Measurements from ENCODE around the gene SAXO2.
"Not testable (repeated sequence)": the region's sequence is repeated elsewhere in the genome, so short reads cannot be mapped to it uniquely, and the experiment has no call there.

Gene SAXO2

GRCh38 chr15:82297546-82297945, 34.9 kb downstream of the SAXO2 start:
- no peak overlapping the region for H3K9ac ChIP-seq (ENCODE audit: low read length)
- no peaks in the 10 kb centered on the region for H3K36me3 ChIP-seq (ENCODE audit: control insufficient read depth, insufficient read depth, low read length)
- H3K4me1 ChIP-seq (ENCODE audit: control insufficient read depth, insufficient read depth, low read length), result no peaks in the 10 kb centered on the region
- no peak overlapping the region for H3K4me3 ChIP-seq (ENCODE audit: low read length)
- H3K27me3 ChIP-seq (ENCODE audit: control insufficient read depth, insufficient read depth, low read length), result no peaks in the 10 kb centered on the region
- no peak overlapping the region for H3K27ac ChIP-seq (ENCODE audit: low read depth, low read length)

GRCh38 chr15:82298032-82298431, 35.4 kb downstream of the SAXO2 start:
- Histone ChIP-seq H3K36me3 (ENCODE audit: control insufficient read depth, insufficient read depth, low read length) (no peaks in the 10 kb centered on the region), H3K4me1 (ENCODE audit: control insufficient read depth, insufficient read depth, low read length) (no peaks in the 10 kb centered on the region), H3K27me3 (ENCODE audit: control insufficient read depth, insufficient read depth, low read length) (no peaks in the 10 kb centered on the region), H3K9ac (ENCODE audit: low read length) (no peak overlapping the region), H3K4me3 (ENCODE audit: low read length) (no peak overlapping the region), H3K27ac (ENCODE audit: low read depth, low read length) (no peak overlapping the region)

GRCh38 chr15:82298520-82298919, 35.9 kb downstream of the SAXO2 start:
- H3K27me3 ChIP-seq (ENCODE audit: control insufficient read depth, insufficient read depth, low read length), result no peaks in the 10 kb centered on the region
- H3K27ac ChIP-seq (ENCODE audit: low read depth, low read length), result no peak overlapping the region
- no peak overlapping the region for H3K9ac ChIP-seq (ENCODE audit: low read length)
- H3K4me3 ChIP-seq (ENCODE audit: low read length), result no peak overlapping the region
- H3K4me1 ChIP-seq (ENCODE audit: control insufficient read depth, insufficient read depth, low read length), result no peaks in the 10 kb centered on the region
- H3K36me3 ChIP-seq (ENCODE audit: control insufficient read depth, insufficient read depth, low read length), result no peaks in the 10 kb centered on the region

- H3K27ac ChIP-seq (ENCODE audit: low read depth, low read length); H3K36me3 ChIP-seq (ENCODE audit: control insufficient read depth, insufficient read depth, low read length); H3K4me1 ChIP-seq (ENCODE audit: control insufficient read depth, insufficient read depth, low read length); H3K9ac ChIP-seq (ENCODE audit: low read length); H3K4me3 ChIP-seq (ENCODE audit: low read length); H3K27me3 ChIP-seq (ENCODE audit: control insufficient read depth, insufficient read depth, low read length): not testable (repeated sequence)
Measured at GRCh38 chr15:82299511-82299914, 36.9 kb downstream of the SAXO2 start.

GRCh38 chr15:82300326-82300725, 37.7 kb downstream of the SAXO2 start:
- not testable (repeated sequence) for H3K27me3 ChIP-seq (ENCODE audit: control insufficient read depth, insufficient read depth, low read length); H3K9ac ChIP-seq (ENCODE audit: low read length); H3K4me1 ChIP-seq (ENCODE audit: control insufficient read depth, insufficient read depth, low read length); H3K36me3 ChIP-seq (ENCODE audit: control insufficient read depth, insufficient read depth, low read length); H3K27ac ChIP-seq (ENCODE audit: low read depth, low read length); H3K4me3 ChIP-seq (ENCODE audit: low read length)

- no peak overlapping the region for H3K4me3 ChIP-seq (ENCODE audit: low read length)
- no peaks in the 10 kb centered on the region for H3K27me3 ChIP-seq (ENCODE audit: control insufficient read depth, insufficient read depth, low read length)
- H3K27ac ChIP-seq (ENCODE audit: low read depth, low read length), result no peak overlapping the region
- H3K9ac ChIP-seq (ENCODE audit: low read length), result no peak overlapping the region
- H3K36me3 ChIP-seq (ENCODE audit: control insufficient read depth, insufficient read depth, low read length), result no peaks in the 10 kb centered on the region
- H3K4me1 ChIP-seq (ENCODE audit: control insufficient read depth, insufficient read depth, low read length), result no peaks in the 10 kb centered on the region
Measured at GRCh38 chr15:82300883-82301282, 38.3 kb downstream of the SAXO2 start.

GRCh38 chr15:82301296-82302016, 38.8 kb downstream of the SAXO2 start:
- Histone ChIP-seq H3K27ac (ENCODE audit: low read depth, low read length) (no peak overlapping the region), H3K36me3 (ENCODE audit: control insufficient read depth, insufficient read depth, low read length) (no peaks in the 10 kb centered on the region), H3K4me3 (ENCODE audit: low read length) (no peak overlapping the region), H3K27me3 (ENCODE audit: control insufficient read depth, insufficient read depth, low read length) (no peaks in the 10 kb centered on the region), H3K9ac (ENCODE audit: low read length) (no peak overlapping the region), H3K4me1 (ENCODE audit: control insufficient read depth, insufficient read depth, low read length) (no peaks in the 10 kb centered on the region)

- no peak overlapping the region for H3K27ac ChIP-seq (ENCODE audit: low read depth, low read length)
- H3K27me3 ChIP-seq (ENCODE audit: control insufficient read depth, insufficient read depth, low read length), result no peaks in the 10 kb centered on the region
- no peaks in the 10 kb centered on the region for H3K4me1 ChIP-seq (ENCODE audit: control insufficient read depth, insufficient read depth, low read length)
- no peaks in the 10 kb centered on the region for H3K36me3 ChIP-seq (ENCODE audit: control insufficient read depth, insufficient read depth, low read length)
- H3K4me3 ChIP-seq (ENCODE audit: low read length), result no peak overlapping the region
- no peak overlapping the region for H3K9ac ChIP-seq (ENCODE audit: low read length)
Measured at GRCh38 chr15:82303956-82304777, 41.5 kb downstream of the SAXO2 start.

- Histone ChIP-seq H3K4me1 (ENCODE audit: control insufficient read depth, insufficient read depth, low read length) (no peaks in the 10 kb centered on the region), H3K4me3 (ENCODE audit: low read length) (no peak overlapping the region), H3K27ac (ENCODE audit: low read depth, low read length) (no peak overlapping the region), H3K27me3 (ENCODE audit: control insufficient read depth, insufficient read depth, low read length) (no peaks in the 10 kb centered on the region), H3K36me3 (ENCODE audit: control insufficient read depth, insufficient read depth, low read length) (no peaks in the 10 kb centered on the region), H3K9ac (ENCODE audit: low read length) (no peak overlapping the region)
Measured at GRCh38 chr15:82304778-82305090, 42.1 kb downstream of the SAXO2 start.

- no peaks in the 10 kb centered on the region for H3K36me3 ChIP-seq (ENCODE audit: control insufficient read depth, insufficient read depth, low read length)
- H3K9ac ChIP-seq (ENCODE audit: low read length), result no peak overlapping the region
- H3K4me3 ChIP-seq (ENCODE audit: low read length), result no peak overlapping the region
- no peaks in the 10 kb centered on the region for H3K27me3 ChIP-seq (ENCODE audit: control insufficient read depth, insufficient read depth, low read length)
- no peak overlapping the region for H3K27ac ChIP-seq (ENCODE audit: low read depth, low read length)
- no peaks in the 10 kb centered on the region for H3K4me1 ChIP-seq (ENCODE audit: control insufficient read depth, insufficient read depth, low read length)
Measured at GRCh38 chr15:82305621-82306048, 43.0 kb downstream of the SAXO2 start.

- Histone ChIP-seq H3K27ac (ENCODE audit: low read depth, low read length) (no peak overlapping the region), H3K36me3 (ENCODE audit: control insufficient read depth, insufficient read depth, low read length) (no peaks in the 10 kb centered on the region), H3K4me3 (ENCODE audit: low read length) (no peak overlapping the region), H3K27me3 (ENCODE audit: control insufficient read depth, insufficient read depth, low read length) (no peaks in the 10 kb centered on the region), H3K4me1 (ENCODE audit: control insufficient read depth, insufficient read depth, low read length) (no peaks in the 10 kb centered on the region), H3K9ac (ENCODE audit: low read length) (no peak overlapping the region)
Measured at GRCh38 chr15:82306791-82307713, 44.4 kb downstream of the SAXO2 start.

GRCh38 chr15:82307714-82308081, 45.1 kb downstream of the SAXO2 start:
- Histone ChIP-seq H3K36me3 (ENCODE audit: control insufficient read depth, insufficient read depth, low read length) (no peaks in the 10 kb centered on the region), H3K4me1 (ENCODE audit: control insufficient read depth, insufficient read depth, low read length) (no peaks in the 10 kb centered on the region), H3K9ac (ENCODE audit: low read length) (no peak overlapping the region), H3K27ac (ENCODE audit: low read depth, low read length) (no peak overlapping the region), H3K27me3 (ENCODE audit: control insufficient read depth, insufficient read depth, low read length) (no peaks in the 10 kb centered on the region), H3K4me3 (ENCODE audit: low read length) (no peak overlapping the region)
